SU-DHL-6 (cell line): ENCODE data around the gene TMEM178B.

Source experiments
- CTCF ChIP-seq: fragments of 200-600 bp; sonication (generic); IDR thresholded peaks from one replicate; pipeline ENCODE4 v1.5.1; 2017; ENCODE audit warnings: antibody characterized with exemption, mild to moderate bottlenecking, low read length, moderate library complexity; ENCODE audit not compliant: insufficient read depth, poor library complexity, severe bottlenecking
- EZH2phosphoT487 ChIP-seq: fragments of 200-600 bp; sonication (generic), shearing (Covaris generic); conservative IDR thresholded peaks from 2 replicates; pipeline ENCODE4 v1.6.1; 2018; ENCODE audit warnings: mild to moderate bottlenecking, antibody characterized with exemption, low read length, moderate library complexity, mixed read lengths

- no peak for TF ChIP-seq CTCF
- no peak for TF ChIP-seq EZH2phosphoT487
Observed at GRCh38 chr7:141189231-141189630, 115.4 kb downstream of the TMEM178B start.
